Posterior vena cava (tissue), 2 donors: ENCODE results near the gene HNRNPC. TPM values are rescaled to one million over a fixed set of nuclear protein-coding genes. Genes with fewer than 3 reads are reported as not detected.
"Not testable (repeated sequence)": the region's sequence is repeated elsewhere in the genome, so short reads cannot be mapped to it uniquely, and the experiment has no call there.

Experiments used
- DNase-seq: peaks from one replicate; pipeline ENCODE4 v3.0.0-alpha.2; 2020; ENCODE audit warnings: low spot score
- intact Hi-C, 2 donors: fragments of 100-400 bp; cut with DNase I; formaldehyde crosslinking; loops; one replicate each; pipeline versions ENCODE4 v1.14.1 to v1.14.2; 2022 to 2023
- total RNA-seq, 2 donors: library from RNA; stranded (reverse); fragmentation: NEBNext Ultra II Directional; extraction: Animal tissue kit (Norgen Biotek cat#: 25700); gene quantifications; one replicate each; pipeline ENCODE4 v1.2.1, GENCODE V29; 2021
- donor health status: DM: yes; HTN: yes; CAD: no.
- donor health status: DM: yes; HTN: yes; CAD: no.

The HNRNPC gene
- total RNA-seq, 2 donors from 2014 or later: 239 to 283 TPM

DNA sequence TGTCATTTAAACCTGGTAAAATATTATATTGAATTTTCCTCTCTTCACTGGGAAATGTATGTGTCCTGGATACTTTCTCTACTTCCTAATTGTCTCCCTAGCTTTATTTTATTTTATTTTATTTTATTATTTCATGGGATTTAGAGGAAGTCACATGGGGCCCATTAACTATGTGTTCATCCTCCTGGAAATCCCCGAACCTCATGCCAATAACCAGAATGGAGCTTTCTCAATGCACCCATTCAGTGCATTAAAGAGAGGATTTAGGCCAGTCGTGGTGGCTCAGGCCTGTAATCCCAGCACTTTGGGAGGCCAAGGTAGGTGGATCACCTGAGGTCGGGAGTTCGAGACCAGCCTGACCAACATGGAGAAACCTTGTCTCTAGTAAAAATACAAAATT, 9.4 kb upstream of the HNRNPC start:
- intact Hi-C loops: no loop called here
- DNase-seq: no peak

DNA sequence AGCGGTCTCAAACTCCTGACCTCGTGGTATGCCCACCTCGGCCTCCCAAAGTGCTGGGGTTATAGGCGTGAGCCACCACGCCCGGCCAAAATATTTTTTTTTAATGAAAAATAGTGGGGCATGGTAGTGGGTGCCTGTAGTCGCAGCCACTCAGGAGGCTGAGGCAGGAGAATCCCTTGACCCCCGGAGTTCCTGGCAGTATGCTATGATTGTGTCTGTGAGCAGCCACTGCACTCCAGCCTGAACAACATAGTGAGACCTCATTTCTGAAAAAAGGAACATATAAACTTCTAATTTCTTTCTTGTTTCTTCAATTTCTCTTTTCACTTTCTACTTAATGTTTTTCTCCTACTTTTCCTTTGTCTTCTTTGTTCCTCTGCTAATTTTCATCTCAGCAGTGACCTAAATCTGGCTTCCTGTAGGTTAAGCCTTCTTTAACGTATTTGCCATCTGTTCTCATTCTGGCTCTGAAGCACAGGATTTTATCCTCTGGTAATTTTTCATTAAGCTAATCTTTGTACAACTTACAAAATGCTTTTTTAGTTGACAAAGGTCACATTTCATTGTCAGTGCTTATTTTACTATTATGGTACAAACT, 6.1 kb upstream of the HNRNPC start:
- intact Hi-C loops: no loop called here
- no peak for DNase-seq

DNA sequence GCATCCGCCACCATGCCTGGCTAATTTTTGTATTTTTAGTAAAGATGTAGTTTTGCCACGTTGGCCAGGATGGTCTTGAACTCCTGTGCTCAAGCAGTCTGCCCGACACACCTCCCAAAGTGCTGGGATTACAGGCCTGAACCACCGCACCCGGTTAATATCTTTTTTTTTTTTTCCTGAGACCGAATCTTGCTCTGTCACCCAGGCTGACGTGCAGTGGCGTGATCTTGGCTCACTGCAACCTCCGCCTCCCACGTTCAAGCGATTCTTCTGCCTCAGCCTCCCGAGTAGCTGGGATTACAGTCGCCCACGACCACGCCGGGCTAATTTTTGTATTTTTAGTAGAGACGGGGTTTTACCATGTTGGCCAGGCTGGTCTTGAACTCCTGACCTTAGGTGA, 3.4 kb upstream of the HNRNPC start:
- intact Hi-C loops, DNase-seq: not testable (repeated sequence)

DNA sequence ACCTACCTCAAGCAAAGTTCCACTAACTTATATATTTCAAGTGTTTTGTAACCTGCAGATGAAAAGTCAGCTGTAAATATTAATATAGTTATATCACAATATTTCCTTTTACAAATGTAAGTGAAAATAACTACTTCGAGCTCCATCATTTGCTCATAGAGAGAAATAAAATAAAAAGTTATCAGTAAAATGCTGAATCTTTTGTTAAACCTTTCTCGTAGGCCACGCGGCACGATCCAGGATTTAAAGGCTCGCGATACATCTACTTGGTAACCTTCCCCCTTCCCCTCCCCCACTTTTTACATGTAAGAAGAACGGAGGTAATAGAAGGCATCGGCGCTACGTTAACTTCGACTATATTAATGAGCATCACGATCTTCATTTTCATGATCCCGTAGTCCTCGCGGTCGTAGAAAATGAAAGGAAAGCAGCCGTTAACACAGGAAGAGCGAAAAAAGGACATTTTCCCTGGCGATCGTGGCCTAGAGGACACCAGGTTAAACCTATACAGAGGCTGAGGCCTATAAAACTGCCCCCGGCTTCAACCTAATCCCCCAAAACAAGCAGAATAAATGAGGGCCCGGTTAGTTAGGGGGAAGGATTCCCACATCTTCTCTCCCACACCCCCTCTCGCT, 508 bp downstream of the HNRNPC start:
- no peak for DNase-seq

DNA sequence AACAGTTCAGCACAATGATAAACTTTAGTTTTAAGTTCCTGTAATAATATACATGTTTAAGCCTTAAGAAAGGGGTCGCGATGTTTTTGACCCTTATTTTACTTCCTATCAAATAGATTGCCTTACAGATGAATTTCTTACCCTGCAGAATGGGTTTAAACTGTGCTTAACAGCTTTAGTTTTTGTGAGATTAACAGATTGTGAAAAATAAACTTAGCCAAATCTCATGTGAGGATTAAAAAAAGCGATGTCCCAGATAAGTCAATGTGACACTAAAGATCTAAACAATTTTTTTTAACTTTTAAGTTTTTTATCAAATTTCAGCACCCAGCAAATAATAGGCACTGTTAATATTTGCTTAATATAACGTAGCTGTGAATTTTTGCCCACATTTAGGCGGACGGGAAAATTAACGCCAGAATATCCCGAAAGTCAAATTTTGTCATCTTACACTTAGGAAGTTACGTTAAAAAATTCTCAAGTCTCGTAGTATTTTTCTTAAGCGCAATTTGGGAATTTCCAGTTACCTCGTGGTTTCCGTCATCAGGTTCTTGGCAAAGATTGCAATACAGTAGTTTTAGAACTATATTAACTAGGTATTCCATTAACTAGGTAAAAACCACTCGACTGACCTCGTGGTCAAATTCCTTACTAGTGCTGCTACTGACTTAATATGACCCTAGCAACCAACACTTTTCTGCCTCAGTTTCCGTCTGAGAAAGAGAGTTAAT, 1.2 kb downstream of the HNRNPC start:
- intact Hi-C loops: loop anchor here (5.0 to 10.0 kb wide), 2 partner anchors 36 to 117 kb away; partner anchors contain the start of gene SUPT16H (in 2 of the 2)
- DNase-seq: no peak

More for the DNA sequence above, 508 bp downstream of the HNRNPC start:
- intact Hi-C loops: loop anchor here (5.0 to 10.0 kb wide), 2 partner anchors 36 to 116 kb away; partner anchors contain the start of gene SUPT16H (in 2 of the 2)

DNA sequence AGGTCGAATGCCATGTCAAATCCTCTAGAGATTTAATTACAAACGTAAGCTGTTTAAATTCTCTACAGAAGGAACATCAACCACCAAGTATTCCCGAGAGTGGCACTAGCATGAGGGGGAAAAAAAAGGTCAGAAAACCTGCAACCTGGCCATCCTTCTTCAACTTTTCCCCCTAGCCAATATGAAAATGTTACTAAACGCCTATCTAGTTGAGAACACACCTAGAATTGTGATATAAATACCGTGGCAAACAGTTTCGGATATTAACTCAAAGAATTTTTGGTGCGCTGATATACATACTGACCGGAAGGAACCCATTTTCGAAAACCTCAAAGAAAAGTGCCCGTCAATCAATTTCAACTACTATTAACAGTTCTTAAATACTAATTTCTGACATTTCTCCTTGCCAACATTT, 1.8 kb downstream of the HNRNPC start:
- DNase-seq: no peak
- intact Hi-C loops: loop anchor here (5.0 to 10.0 kb wide), 2 partner anchors 35 to 117 kb away; partner anchors contain the start of gene SUPT16H (in 2 of the 2)

DNA sequence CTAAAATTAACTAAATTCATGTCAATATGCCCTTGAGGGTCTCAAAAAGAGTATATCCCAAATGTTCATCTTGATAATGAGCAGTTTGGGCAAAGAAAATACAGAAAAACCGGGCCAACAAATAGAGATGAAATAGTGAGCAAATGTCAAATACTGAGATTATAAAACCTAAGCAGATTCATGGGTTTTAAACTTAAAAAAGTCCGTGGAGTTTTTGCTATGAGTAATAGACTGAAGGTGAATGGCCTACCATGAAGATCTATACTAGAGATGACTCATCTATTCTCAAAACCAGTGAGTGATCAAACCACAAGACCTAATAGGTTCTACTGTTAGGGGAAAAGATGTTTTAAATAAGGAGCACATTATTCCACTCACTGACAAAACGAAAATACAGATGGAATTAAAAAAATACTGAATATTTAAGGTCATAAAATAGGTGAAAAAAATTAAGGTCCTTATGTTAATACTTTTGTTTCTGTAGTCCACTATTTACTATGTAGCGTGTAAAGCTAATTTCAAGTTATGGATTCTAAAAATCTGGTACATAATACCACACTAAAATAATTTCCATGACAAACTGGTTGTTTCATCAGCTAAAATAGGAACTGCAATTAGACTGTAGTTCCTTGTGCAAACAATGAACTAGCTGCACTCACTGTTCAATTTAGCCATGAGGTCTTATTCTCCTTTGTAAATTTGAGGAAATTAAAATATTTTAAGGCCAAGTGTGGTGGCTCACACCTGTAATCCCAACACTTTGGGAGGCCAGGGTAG, 5.0 kb downstream of the HNRNPC start:
- intact Hi-C loops: loop anchor here (10.0 kb wide), 1 partner anchor 121 kb away; the partner anchor contains the start of gene SUPT16H (in 2 of the 2)
- DNase-seq: no peak

DNA sequence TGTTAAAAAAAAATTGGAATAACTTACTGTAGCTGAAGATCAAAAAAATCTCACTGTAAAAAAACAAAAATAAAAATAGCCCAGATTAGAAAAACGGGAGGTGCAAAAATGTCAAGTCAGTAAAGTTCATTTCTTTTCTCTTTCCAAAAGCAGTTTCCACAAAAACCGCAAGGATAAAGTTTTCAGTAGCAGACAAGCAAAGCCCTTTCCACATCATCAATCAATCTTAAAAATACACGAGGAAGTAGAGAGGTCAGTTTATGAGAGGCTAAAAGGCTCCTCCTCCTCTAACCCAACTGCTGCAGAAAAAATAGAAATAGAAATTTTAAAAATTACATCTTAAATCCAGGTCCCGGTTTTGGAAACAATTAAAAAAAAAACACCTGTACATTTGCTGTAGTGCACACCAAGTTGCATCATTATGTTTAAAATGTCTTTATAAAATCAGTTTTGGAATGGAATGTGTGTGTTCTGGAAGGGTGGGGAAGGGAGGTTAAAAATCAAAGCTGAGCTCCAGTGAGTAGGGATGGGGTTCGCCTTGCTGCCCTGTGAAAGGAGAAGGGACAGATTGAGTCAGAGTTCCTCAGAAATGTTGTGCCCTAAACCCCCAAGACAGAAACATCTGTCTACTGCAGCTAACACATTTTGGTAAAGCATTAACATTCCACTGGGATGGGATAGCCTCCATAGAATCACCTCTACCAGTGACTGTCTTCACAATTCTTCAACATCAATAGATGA, 5.8 kb downstream of the HNRNPC start:
- no peak for DNase-seq
- intact Hi-C loops: loop anchor here (10.0 kb wide), 1 partner anchor 121 kb away; the partner anchor contains the start of gene SUPT16H (in 2 of the 2)

DNA sequence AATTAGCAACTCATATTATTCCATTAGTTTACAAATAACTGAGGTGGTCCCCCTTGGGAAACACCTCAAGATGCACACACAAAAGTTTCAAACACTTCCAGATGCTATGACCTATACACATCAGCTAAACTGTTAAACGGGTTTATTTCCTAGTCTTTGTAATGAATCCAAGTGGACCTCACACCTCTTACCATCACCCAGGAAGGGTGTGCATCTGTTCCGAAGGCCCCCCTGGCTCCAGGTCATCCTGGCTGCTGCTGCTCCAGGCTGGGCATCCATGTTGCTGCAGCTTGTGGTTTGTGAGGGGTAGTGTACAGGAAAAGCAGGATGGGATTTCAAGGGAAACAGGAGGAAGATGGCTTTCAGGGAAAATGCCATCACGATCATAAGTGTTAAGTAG, 6.8 kb downstream of the HNRNPC start:
- intact Hi-C loops: loop anchor here (10.0 kb wide), 1 partner anchor 122 kb away; the partner anchor contains the start of gene SUPT16H (in 2 of the 2)
- DNase-seq: no peak

DNA sequence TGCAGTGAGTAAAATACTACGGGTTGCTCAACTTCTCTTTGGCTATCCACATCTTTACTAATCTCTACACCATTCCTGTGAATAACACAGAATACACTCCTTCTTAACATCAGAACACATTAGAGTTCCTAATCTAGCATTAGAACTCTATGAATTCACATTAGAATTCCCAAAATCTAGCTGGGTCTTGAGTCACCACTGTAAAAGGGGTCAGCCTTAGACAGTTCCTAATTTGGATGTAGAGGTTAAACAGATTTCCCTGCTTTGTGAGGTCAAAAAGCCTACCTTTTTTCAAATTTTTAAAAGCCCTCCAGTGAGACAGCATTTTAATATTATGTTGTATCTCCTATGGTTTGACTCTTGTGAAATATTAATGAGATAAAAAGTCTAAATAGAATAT, 7.4 kb downstream of the HNRNPC start:
- intact Hi-C loops: loop anchor here (10.0 kb wide), 1 partner anchor 123 kb away; the partner anchor contains the start of gene SUPT16H (in 2 of the 2)
- no peak for DNase-seq

DNA sequence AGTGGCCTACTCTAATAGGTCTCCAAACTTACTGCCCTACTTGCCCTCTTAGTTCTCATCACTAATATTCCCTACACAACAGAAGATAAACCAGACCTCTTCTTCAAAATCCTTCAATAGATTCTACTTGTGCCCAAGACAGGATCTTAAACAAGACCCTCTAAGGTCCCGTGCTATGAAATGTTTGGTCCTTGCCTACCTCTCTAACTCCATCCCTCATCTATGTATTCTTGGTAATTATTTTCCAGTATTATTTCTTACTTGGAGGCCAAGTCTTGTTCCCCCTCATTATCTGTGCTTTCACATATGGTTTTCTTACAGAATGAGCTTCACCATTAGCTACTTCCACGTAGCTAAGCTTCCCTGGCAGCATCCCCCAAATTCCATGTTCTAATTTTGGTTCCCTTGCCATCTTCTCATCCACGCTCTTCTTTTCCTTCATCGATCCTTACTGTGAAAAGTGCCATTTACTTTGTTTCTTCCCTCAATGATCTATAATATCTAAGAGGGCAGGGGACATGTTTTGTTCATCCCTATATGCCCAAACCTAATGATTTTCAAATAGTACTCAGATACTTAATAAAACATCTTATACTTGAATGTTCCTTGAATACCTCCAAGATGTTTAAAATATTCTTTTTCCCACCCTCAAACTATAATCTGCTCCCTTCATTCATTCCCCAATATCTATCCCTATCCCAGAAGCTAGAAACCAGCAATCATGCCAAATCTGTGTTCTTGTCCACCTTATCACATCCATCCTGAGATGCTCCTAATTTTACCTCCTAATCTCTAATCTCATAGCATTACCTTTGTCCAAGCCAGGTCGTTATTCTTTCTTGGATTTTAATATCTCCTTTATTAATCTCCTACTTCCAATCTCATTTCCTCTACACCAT, 10.1 kb downstream of the HNRNPC start:
- intact Hi-C loops: no loop called here
- no peak for DNase-seq

DNA sequence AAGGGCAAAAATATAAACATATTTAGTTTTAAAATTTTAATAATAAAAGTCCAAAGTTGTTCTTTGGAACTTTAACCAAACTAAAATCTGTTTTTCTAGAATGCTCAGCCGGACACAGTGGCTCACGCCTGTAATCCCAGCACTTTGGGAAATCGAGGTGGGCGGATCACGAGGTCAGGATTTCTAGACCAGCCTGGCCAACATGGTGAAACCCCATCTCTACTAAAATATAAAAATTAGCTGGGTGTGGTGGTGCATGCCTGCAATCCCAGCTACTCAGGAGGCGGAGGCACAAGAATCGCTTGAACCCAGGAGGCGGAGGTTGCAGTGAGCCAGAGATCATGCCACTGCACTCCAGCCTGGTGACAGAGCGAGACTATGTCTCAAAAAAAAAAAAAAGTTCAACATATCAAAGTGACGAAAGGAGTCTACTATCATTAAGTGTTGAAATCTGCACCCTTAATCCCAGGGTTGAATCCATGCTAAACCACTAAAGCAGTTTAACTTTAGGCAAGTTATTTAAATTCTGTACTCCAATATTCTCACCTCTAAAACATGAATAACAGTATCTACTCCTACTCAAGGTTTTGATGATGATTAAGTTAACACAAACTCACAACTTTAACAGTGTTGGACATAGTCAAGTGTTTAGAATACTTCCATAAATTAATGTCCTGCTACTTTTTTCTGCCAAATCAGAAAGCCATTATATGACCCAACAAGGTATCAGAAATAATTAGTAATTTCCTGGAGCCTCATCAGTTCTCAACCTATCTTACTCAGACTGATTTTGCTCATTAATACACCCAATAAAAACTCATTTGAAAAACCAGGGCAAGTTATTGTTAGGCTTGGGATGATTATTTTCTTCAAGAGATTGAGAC, 11.0 kb downstream of the HNRNPC start:
- no peak for DNase-seq
- intact Hi-C loops: no loop called here

DNA sequence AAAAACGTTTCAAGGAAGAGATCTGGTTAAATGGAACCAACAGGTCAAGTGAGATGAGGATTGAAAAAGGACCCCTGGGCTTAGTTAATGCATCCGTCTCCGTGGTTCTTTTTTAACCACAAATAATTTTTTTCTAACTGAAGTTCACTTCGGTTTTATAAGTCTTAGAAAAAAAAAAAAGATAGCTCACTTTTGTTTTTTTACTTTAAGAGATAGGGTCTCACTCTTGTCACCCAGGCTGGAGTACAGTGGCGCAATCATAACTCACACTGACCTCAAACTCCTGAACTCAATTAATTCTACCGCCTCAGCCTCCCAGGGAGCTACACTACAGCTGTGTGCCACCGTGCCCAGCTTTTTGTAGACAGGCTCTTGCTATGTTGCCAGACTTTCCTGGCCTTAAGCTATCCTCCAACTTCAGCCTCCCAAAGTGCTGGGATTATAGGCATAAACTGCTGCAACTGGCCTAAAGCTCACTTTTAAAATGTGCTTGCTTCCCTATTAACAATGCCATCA, 11.8 kb downstream of the HNRNPC start:
- intact Hi-C loops: no loop called here
- DNase-seq: no peak

DNA sequence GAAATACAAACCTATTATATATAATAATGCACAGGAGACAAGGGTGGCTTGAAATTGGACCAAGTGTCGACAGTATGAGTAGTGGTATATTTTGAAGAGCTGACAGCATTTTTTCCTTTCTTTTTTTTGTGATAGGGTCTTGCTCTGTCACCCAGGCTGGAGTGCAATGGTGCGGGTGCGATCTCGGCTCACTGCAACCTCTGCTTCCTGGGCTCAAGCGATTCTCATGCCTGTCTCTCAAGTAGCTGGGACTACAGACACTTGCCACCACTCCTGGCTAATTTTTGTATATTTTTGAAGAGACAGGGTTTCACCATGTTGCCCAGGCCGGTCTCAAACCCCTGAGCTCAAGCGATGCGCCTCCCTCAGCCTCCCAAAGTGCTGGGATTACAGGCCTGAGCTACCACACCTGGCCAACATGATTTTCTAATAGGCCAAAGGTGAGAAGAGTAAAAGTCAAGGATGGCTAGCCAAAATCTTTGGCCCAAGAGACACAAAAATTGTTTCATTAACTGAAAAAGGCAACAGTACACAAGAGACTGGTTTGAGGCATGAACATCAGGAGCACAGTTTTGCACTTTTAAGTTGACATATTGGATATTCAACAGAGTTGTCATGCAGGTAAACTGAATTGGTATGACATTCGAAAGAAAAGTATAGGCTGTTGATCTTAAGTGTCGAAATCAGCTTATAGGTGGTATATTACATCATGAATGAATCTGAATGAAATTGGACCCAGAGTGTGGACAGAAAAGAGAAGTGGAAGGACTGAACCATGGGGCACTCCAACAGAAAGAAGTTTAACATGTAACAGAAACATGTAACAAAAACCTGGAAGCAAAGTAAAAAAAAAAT, 12.5 kb downstream of the HNRNPC start:
- intact Hi-C loops: no loop called here
- DNase-seq: no peak

DNA sequence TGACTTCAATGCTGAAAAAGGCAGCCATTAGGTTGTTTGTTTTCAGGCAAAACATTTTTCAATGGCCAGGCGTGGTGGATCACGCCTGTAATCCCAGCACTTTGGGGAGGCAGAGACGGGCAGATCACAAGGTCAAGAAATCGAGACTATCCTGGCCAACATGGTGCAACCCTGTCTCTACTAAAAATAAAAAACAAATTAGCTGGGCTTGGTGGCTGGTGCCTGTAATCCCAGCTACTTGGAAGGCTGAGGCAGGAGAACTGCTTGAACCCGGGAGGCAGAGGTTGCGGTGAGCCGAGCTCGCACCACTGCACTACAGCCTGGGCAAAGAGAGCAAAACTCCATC, 13.2 kb downstream of the HNRNPC start:
- intact Hi-C loops: not testable (repeated sequence)

More for the DNA sequence above, 13.2 kb downstream of the HNRNPC start:
- DNase-seq: not testable (repeated sequence)
